ENCODE measurements around the gene P4HTM. TPM values are rescaled to one million over a fixed set of nuclear protein-coding genes. Genes with fewer than 3 reads are reported as not detected.
"Not testable (repeated sequence)": the region's sequence is repeated elsewhere in the genome, so short reads cannot be mapped to it uniquely, and the experiment has no call there.

The P4HTM gene
- total RNA-seq, 1 experiment from 2014 or later: 18.8 TPM

- peak within 1 kb of the TSS; percentile 99 for H3K27ac Mint-ChIP-seq (ENCODE audit: low read depth, unreplicated experiment)
- ChIA-PET CTCF (interaction anchor here (0.6 to 4.6 kb wide), 12 partner anchors 9 to 366 kb away, joined by 3 to 38 read pairs (median 3); partner anchors contain the start of genes NDUFAF3, P4HTM and QRICH1), POLR2A (interaction anchor here (0.6 to 8.3 kb wide), 30 partner anchors 8 to 567 kb away, joined by 3 to 251 read pairs (median 4); partner anchors contain the start of genes ARIH2, CCDC51, CELSR3 and DAG1)
- TF ChIP-seq, protein P1, sequence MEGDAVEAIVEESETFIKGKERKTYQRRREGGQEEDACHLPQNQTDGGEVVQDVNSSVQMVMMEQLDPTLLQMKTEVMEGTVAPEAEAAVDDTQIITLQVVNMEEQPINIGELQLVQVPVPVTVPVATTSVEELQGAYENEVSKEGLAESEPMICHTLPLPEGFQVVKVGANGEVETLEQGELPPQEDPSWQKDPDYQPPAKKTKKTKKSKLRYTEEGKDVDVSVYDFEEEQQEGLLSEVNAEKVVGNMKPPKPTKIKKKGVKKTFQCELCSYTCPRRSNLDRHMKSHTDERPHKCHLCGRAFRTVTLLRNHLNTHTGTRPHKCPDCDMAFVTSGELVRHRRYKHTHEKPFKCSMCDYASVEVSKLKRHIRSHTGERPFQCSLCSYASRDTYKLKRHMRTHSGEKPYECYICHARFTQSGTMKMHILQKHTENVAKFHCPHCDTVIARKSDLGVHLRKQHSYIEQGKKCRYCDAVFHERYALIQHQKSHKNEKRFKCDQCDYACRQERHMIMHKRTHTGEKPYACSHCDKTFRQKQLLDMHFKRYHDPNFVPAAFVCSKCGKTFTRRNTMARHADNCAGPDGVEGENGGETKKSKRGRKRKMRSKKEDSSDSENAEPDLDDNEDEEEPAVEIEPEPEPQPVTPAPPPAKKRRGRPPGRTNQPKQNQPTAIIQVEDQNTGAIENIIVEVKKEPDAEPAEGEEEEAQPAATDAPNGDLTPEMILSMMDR (IDR thresholded peaks at IDR 0.05; ENCODE audit: unreplicated experiment): peak; percentile 33
- H3K36me3 Mint-ChIP-seq (ENCODE audit: insufficient read depth, unreplicated experiment): peaks cover 47% of the 10 kb centered on the region
- peak within 1 kb of the TSS; percentile 99 for H3K4me3 Mint-ChIP-seq (ENCODE audit: unreplicated experiment)
- peak; percentile 98 for DNase-seq (ENCODE audit: unreplicated experiment)
- no peaks in the 10 kb centered on the region for H3K27me3 Mint-ChIP-seq (ENCODE audit: insufficient read depth, unreplicated experiment)
- H3K9me3 Mint-ChIP-seq (ENCODE audit: unreplicated experiment): no peaks in the 10 kb centered on the region
- BruUV-seq (replicated peaks): no TSS peak
- H3K4me1 Mint-ChIP-seq (ENCODE audit: insufficient read depth, unreplicated experiment): peaks cover 10% of the 10 kb centered on the region
- intact Hi-C loops (cut with micrococcal nuclease): loop anchor here (2.0 to 5.0 kb wide), 2 partner anchors 18 to 90 kb away; partner anchors contain the start of gene ARIH2
Observed at GRCh38 chr3:49007068-49007770, 17.2 kb downstream of the P4HTM start, which contains the start of gene WDR6. Gene WDR6 (plus strand): TSS chr3:49007391. CDS start chr3:49007432, 41 bp downstream.

DNA sequence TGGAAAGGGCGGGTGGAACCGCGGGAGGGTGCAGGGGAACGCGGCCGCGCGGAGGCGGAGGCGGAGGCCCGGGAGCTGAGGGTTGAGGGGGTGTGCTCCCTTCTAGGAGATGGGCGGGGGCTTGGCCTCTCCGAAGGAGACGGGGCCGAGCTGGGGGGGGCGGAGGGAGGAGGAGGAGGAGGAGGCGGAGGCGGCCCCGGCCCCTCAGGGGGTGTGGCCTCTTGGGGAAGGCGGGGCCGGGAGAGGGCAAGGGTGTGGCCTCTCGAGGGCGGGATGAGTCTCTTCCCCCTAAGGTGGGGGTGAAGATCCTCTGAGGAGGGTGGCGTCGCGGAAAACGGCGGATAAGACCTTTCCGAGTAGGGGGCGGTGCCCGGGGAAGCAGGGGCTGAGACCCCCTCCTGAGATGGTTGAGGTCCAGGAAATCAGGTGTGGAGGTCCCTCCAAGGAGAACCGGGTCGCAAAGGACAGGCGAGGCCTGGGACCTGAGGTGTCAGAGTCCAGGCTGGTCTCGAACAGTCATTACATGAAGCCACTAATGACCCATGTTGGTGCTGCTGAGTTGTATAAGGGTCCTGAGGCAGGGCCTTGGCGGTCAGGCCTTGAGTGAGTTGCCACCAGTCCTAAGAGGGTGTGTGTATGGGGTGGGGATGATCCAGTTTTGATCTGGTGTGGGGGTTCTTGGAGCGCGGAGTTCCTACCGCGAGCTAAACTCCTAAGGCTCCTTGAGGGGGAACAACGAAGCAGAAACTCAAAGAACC lies 17.9 kb downstream of the P4HTM start:
- POLR2A ChIA-PET: interaction anchor here (0.6 to 8.3 kb wide), 25 partner anchors 8 to 463 kb away, joined by 3 to 251 read pairs (median 6); partner anchors contain the start of genes ARIH2, DAG1, DALRD3 and IMPDH2
- Mint-ChIP-seq H3K36me3 (ENCODE audit: insufficient read depth, unreplicated experiment) (peaks cover 52% of the 10 kb centered on the region), H3K9me3 (ENCODE audit: unreplicated experiment) (no peaks in the 10 kb centered on the region), H3K4me1 (ENCODE audit: insufficient read depth, unreplicated experiment) (peaks cover 10% of the 10 kb centered on the region), H3K27me3 (ENCODE audit: insufficient read depth, unreplicated experiment) (no peaks in the 10 kb centered on the region), H3K27ac (ENCODE audit: low read depth, unreplicated experiment) (peak overlapping the region; percentile 99), H3K4me3 (ENCODE audit: unreplicated experiment) (peak overlapping the region; percentile 99)
- DNase-seq (ENCODE audit: unreplicated experiment): peak; percentile 92
- CTCF ChIA-PET: interaction anchor here (0.8 to 4.6 kb wide), 8 partner anchors 10 to 323 kb away, joined by 3 to 38 read pairs (median 5); partner anchors contain the start of genes NDUFAF3, P4HTM and QRICH1
- BruUV-seq (replicated peaks): no TSS peak
- TF ChIP-seq, protein P1 (IDR thresholded peaks at IDR 0.05; ENCODE audit: unreplicated experiment): peak; percentile 6
- intact Hi-C loops (cut with micrococcal nuclease): loop anchor here (2.0 to 5.0 kb wide), 2 partner anchors 19 to 91 kb away; partner anchors contain the start of gene ARIH2

GRCh38 chr3:49008627-49009026 lies 18.6 kb downstream of the P4HTM start:
- intact Hi-C loops (cut with micrococcal nuclease): loop anchor here (5.0 kb wide), 1 partner anchor 91 kb away; the partner anchor contains the start of gene ARIH2
- ChIA-PET CTCF (interaction anchor here (1.3 to 4.6 kb wide), 4 partner anchors 9 to 20 kb away, joined by 5 to 38 read pairs (median 8); partner anchors contain the start of genes NDUFAF3 and P4HTM), POLR2A (interaction anchor here (0.6 to 8.3 kb wide), 9 partner anchors 10 to 344 kb away, joined by 3 to 251 read pairs (median 7); partner anchors contain the start of genes DALRD3, IMPDH2, NDUFAF3 and P4HTM)
- H3K27ac Mint-ChIP-seq (ENCODE audit: low read depth, unreplicated experiment): peak overlapping the region; percentile 99
- not testable (repeated sequence) for H3K4me1 Mint-ChIP-seq (ENCODE audit: insufficient read depth, unreplicated experiment); H3K27me3 Mint-ChIP-seq (ENCODE audit: insufficient read depth, unreplicated experiment); H3K9me3 Mint-ChIP-seq (ENCODE audit: unreplicated experiment); DNase-seq (ENCODE audit: unreplicated experiment)
- H3K36me3 Mint-ChIP-seq (ENCODE audit: insufficient read depth, unreplicated experiment): peaks cover 59% of the 10 kb centered on the region
- peak overlapping the region; percentile 99 for H3K4me3 Mint-ChIP-seq (ENCODE audit: unreplicated experiment)
- TSS peak; percentile 14 for BruUV-seq (replicated peaks)

GRCh38 chr3:49009396-49009795 lies 19.4 kb downstream of the P4HTM start:
- no peaks in the 10 kb centered on the region for H3K9me3 Mint-ChIP-seq (ENCODE audit: unreplicated experiment)
- TF ChIP-seq, protein P1 (IDR thresholded peaks at IDR 0.05; ENCODE audit: unreplicated experiment): no peak
- no peak for DNase-seq (ENCODE audit: unreplicated experiment)
- ChIA-PET CTCF (interaction anchor here (1.1 to 4.6 kb wide), 2 partner anchors 13 to 21 kb away, joined by 3 to 38 read pairs; partner anchors contain the start of genes NDUFAF3 and P4HTM), POLR2A (interaction anchor here (0.6 to 8.3 kb wide), 4 partner anchors 11 to 90 kb away, joined by 4 to 251 read pairs (median 6); partner anchors contain the start of genes DALRD3, NDUFAF3 and QRICH1)
- H3K4me3 Mint-ChIP-seq (ENCODE audit: unreplicated experiment): no peak overlapping the region
- no peaks in the 10 kb centered on the region for H3K27me3 Mint-ChIP-seq (ENCODE audit: insufficient read depth, unreplicated experiment)
- no TSS peak for BruUV-seq (replicated peaks)
- intact Hi-C loops (cut with micrococcal nuclease): loop anchor here (5.0 kb wide), 1 partner anchor 92 kb away; the partner anchor contains the start of gene ARIH2
- peaks cover 10% of the 10 kb centered on the region for H3K4me1 Mint-ChIP-seq (ENCODE audit: insufficient read depth, unreplicated experiment)
- peaks cover 67% of the 10 kb centered on the region for H3K36me3 Mint-ChIP-seq (ENCODE audit: insufficient read depth, unreplicated experiment)
- no peak overlapping the region for H3K27ac Mint-ChIP-seq (ENCODE audit: low read depth, unreplicated experiment)

All from MCF 10A (cell line).